DOHH2 (cell line): ENCODE data around the gene FAM50A.

ENCODE experiments used
- H3F3A ChIP-seq: fragments of 200-600 bp; sonication (generic), shearing (Covaris generic); 2 replicates; pipeline ENCODE4 v1.6.0; 2016; ENCODE audit warnings: antibody characterized with exemption, mild to moderate bottlenecking; ENCODE audit not compliant: control insufficient read depth, insufficient read depth
- H3K27ac ChIP-seq: fragments of 200-600 bp; sonication (generic); 2 replicates; pipeline ENCODE4 v1.5.1; 2014; ENCODE audit warnings: low read depth, mild to moderate bottlenecking, low read length, moderate library complexity
- H3K27me3 ChIP-seq: fragments of 200-600 bp; sonication (generic); 2 replicates; pipeline ENCODE4 v1.6.1; 2014; ENCODE audit warnings: mild to moderate bottlenecking, low read length, mixed read lengths; ENCODE audit not compliant: control insufficient read depth
- H3K36me3 ChIP-seq: fragments of 200-600 bp; sonication (generic); 2 replicates; pipeline ENCODE4 v1.6.1; 2014; ENCODE audit warnings: mild to moderate bottlenecking, low read length, moderate library complexity, mixed read lengths; ENCODE audit not compliant: control insufficient read depth
- H3K4me1 ChIP-seq: fragments of 200-600 bp; sonication (generic); 2 replicates; pipeline ENCODE4 v1.6.1; 2014; ENCODE audit warnings: mild to moderate bottlenecking, low read length, mixed read lengths; ENCODE audit not compliant: control insufficient read depth
- H3K4me2 ChIP-seq: fragments of 200-600 bp; sonication (generic); 2 replicates; pipeline ENCODE4 v1.6.0; 2014; ENCODE audit warnings: mild to moderate bottlenecking, low read length, moderate library complexity
- H3K4me3 ChIP-seq: fragments of 200-600 bp; sonication (generic); 2 replicates; pipeline ENCODE4 v1.5.1; 2014; ENCODE audit warnings: mild to moderate bottlenecking, low read length, mixed read lengths
- H3K79me2 ChIP-seq: fragments of 200-600 bp; sonication (generic); 2 replicates; pipeline ENCODE4 v1.6.1; 2014; ENCODE audit warnings: mild to moderate bottlenecking, low read length, mixed read lengths; ENCODE audit not compliant: control insufficient read depth
- H3K9me2 ChIP-seq: fragments of 200-600 bp; sonication (generic); replicated peaks from 2 replicates; pipeline ENCODE4 v1.6.1; 2014; ENCODE audit warnings: mild to moderate bottlenecking, low read length, mixed read lengths; ENCODE audit not compliant: control insufficient read depth
- H3K9me3 ChIP-seq: fragments of 200-600 bp; sonication (generic); 2 replicates; pipeline ENCODE4 v1.6.1; 2014; ENCODE audit warnings: antibody characterized with exemption, low read length, mixed read lengths; ENCODE audit not compliant: control insufficient read depth, insufficient read depth
- H4K20me1 ChIP-seq: fragments of 200-600 bp; sonication (generic); 2 replicates; pipeline ENCODE4 v1.6.0; 2014; ENCODE audit warnings: low read depth, mild to moderate bottlenecking, antibody characterized with exemption, low read length, moderate library complexity; ENCODE audit not compliant: control insufficient read depth, insufficient read depth
- EZH2phosphoT487 ChIP-seq: fragments of 200-600 bp; sonication (generic); IDR thresholded peaks from 2 replicates; pipeline ENCODE4 v1.6.1; 2017; ENCODE audit warnings: borderline replicate concordance, mild to moderate bottlenecking, antibody characterized with exemption, low read length, moderate library complexity, mixed read lengths
- TF ChIP-seq, protein P1 (sequence below): fragments of 200-600 bp; sonication (generic); IDR thresholded peaks from one replicate; pipeline ENCODE4 v1.5.1; 2014; ENCODE audit warnings: antibody characterized with exemption, mild to moderate bottlenecking, low read depth, low read length; ENCODE audit not compliant: poor library complexity, severe bottlenecking

Gene FAM50A

GRCh38 chrX:154412468-154412867 lies 31.5 kb upstream of the FAM50A start:
- Histone ChIP-seq H3K9me2 (no peaks in the 10 kb centered on the region), H3K79me2 (peaks cover 10% of the 10 kb centered on the region; the same call in 1 of the 2 replicates), H3F3A (no peaks in the 10 kb centered on the region), H3K4me2 (peak overlapping the region; percentile 91), H3K27me3 (no peaks in the 10 kb centered on the region), H3K4me1 (peaks cover 14% of the 10 kb centered on the region), H3K4me3 (peak overlapping the region; percentile 87), H4K20me1 (no peaks in the 10 kb centered on the region), H3K36me3 (no peaks in the 10 kb centered on the region), H3K9me3 (no peaks in the 10 kb centered on the region), H3K27ac (peak overlapping the region; percentile 26)
- no peak for TF ChIP-seq EZH2phosphoT487
- TF ChIP-seq, protein P1, sequence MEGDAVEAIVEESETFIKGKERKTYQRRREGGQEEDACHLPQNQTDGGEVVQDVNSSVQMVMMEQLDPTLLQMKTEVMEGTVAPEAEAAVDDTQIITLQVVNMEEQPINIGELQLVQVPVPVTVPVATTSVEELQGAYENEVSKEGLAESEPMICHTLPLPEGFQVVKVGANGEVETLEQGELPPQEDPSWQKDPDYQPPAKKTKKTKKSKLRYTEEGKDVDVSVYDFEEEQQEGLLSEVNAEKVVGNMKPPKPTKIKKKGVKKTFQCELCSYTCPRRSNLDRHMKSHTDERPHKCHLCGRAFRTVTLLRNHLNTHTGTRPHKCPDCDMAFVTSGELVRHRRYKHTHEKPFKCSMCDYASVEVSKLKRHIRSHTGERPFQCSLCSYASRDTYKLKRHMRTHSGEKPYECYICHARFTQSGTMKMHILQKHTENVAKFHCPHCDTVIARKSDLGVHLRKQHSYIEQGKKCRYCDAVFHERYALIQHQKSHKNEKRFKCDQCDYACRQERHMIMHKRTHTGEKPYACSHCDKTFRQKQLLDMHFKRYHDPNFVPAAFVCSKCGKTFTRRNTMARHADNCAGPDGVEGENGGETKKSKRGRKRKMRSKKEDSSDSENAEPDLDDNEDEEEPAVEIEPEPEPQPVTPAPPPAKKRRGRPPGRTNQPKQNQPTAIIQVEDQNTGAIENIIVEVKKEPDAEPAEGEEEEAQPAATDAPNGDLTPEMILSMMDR: no peak

DNA sequence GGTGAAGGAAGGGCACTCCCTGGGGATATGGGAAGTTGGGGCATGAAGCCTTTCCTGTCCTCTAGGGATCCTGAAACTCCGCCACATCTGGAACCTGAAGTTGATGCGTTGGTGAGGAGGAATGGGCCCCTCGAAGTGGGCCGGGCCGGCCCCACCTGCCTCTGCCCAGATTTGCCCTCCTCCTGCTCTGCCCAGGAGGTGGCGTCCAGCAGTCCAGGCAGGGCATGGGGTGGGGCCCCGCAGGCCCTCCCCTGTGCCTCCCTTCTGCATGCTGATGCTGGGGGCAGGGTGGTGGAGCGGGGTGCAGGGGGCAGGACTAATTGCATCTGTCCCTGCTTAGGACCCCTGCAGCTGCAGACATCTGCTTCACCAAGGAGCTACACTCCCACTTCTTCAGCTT lies 30.8 kb upstream of the FAM50A start:
- peaks cover 14% of the 10 kb centered on the region for H3K4me1 ChIP-seq
- peak overlapping the region; percentile 91 for H3K4me2 ChIP-seq
- H3K4me3 ChIP-seq: no peak overlapping the region
- H3F3A ChIP-seq: no peaks in the 10 kb centered on the region
- H3K9me2 ChIP-seq: no peaks in the 10 kb centered on the region
- H3K9me3 ChIP-seq: no peaks in the 10 kb centered on the region
- H4K20me1 ChIP-seq: no peaks in the 10 kb centered on the region
- H3K27ac ChIP-seq: no peak overlapping the region
- no peaks in the 10 kb centered on the region for H3K27me3 ChIP-seq
- no peak for TF ChIP-seq EZH2phosphoT487
- TF ChIP-seq, protein P1: no peak
- H3K36me3 ChIP-seq: no peaks in the 10 kb centered on the region
- peaks cover 10% of the 10 kb centered on the region; the same call in 1 of the 2 replicates for H3K79me2 ChIP-seq

GRCh38 chrX:154417157-154417556 lies 26.8 kb upstream of the FAM50A start:
- H3K4me2 ChIP-seq: no peak overlapping the region
- peaks cover 2% of the 10 kb centered on the region; the same call in 1 of the 2 replicates for H3K79me2 ChIP-seq
- H4K20me1 ChIP-seq: no peaks in the 10 kb centered on the region
- H3K9me3 ChIP-seq: no peaks in the 10 kb centered on the region
- H3K27ac ChIP-seq: no peak overlapping the region
- no peaks in the 10 kb centered on the region for H3K36me3 ChIP-seq
- no peak overlapping the region for H3K4me3 ChIP-seq
- H3K4me1 ChIP-seq: peaks cover 7% of the 10 kb centered on the region
- H3F3A ChIP-seq: no peaks in the 10 kb centered on the region
- TF ChIP-seq, protein P1: no peak
- TF ChIP-seq EZH2phosphoT487: no peak
- H3K27me3 ChIP-seq: no peaks in the 10 kb centered on the region
- H3K9me2 ChIP-seq: no peaks in the 10 kb centered on the region

GRCh38 chrX:154419189-154419588 lies 24.8 kb upstream of the FAM50A start:
- TF ChIP-seq, protein P1: no peak
- no peak for TF ChIP-seq EZH2phosphoT487
- Histone ChIP-seq H3K9me2 (no peaks in the 10 kb centered on the region), H3K27me3 (no peaks in the 10 kb centered on the region), H3K36me3 (no peaks in the 10 kb centered on the region), H3K79me2 (no peaks in the 10 kb centered on the region), H3F3A (no peaks in the 10 kb centered on the region), H3K4me1 (no peaks in the 10 kb centered on the region), H3K4me3 (no peak overlapping the region), H3K9me3 (no peaks in the 10 kb centered on the region), H3K4me2 (no peak overlapping the region), H3K27ac (no peak overlapping the region), H4K20me1 (no peaks in the 10 kb centered on the region)
